ENCODE results near the gene PARVA.

The PARVA gene

GRCh38 chr11:12433571-12434324, 56.4 kb downstream of the PARVA start:
- peak; percentile 46 for DNase-seq

DNA sequence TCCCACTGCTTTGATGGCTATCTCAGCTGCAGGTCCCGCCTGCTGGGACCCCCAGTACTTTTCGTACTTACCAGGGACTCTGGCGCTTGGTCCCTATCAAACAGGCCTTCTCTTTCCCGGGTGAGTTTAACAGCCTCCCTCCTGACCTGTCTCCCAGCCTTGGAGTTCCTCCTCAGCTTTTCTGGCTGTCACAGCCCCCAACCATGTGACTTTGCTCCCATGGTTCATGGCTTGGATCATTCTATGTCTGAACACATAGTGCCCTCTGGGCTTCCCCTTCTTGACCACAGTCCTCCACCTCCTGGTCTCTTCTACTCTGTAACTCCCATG, 56.9 kb downstream of the PARVA start:
- no peak for DNase-seq

DNA sequence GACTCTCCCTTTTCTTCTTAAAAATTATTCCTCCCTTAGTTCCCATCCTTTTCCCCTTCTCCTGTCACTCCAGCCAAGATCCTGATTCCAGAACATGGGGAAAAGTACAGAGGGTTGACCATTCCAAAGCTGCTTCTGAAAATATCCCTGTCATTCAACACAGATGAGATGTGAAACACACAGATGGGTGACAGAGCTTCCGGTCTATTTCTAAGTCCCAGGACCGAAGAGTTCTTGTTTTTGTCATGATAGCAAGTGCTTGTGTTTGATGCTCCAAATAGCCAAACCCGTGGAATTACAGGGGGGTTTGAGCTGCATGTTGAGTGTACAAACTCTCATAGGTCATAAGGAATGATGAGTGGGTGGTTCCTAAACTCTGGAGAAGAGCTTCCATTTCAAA, 57.9 kb downstream of the PARVA start:
- no peak for DNase-seq

DNA sequence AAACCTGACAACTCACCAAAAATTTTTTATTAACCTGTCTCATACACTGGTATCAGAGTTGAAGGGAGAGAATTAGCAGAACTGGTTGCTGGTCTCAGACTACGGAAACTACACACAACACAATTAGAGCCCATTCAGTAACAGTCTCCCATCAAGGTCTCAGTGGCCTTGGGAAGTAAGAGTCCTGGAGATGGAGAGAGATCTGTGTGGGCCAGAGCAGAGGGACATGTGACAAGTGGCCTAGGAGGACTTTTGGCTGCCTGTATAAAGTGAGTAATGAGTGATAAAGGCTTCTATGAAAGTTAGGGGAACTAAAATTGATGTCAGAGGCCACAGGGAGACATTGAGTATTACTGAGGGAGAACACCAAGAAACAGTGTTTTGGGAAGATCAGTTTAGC, 58.9 kb downstream of the PARVA start:
- no peak for DNase-seq

- no peak for DNase-seq
These were observed 60.9 kb downstream of the PARVA start for GRCh38 chr11:12438291-12438690.

DNA sequence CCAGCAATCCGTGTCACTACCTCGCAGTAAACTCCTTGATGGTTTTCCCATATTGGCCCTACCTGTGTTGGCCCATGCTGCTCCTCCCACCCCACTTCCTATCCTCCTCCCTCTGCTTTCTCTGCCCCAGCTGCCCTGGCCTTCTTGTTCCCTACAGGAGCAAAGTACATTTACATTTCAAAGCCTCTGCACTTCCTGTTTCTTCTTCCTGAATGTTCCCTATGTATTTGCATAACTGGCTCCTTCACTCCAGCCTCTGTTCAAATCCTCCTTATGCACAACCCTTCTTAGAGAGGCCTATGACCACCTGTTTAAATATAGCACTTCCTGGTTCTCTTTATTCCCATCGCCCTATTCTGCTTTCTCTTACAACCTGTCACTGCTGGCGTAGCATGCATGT, 62.2 kb downstream of the PARVA start:
- DNase-seq = no peak

GRCh38 chr11:12440565-12440964, 63.2 kb downstream of the PARVA start:
- no peak for DNase-seq

GRCh38 chr11:12441231-12441861, 64.0 kb downstream of the PARVA start:
- no peak for DNase-seq

- DNase-seq = no peak
These were observed 67.2 kb downstream of the PARVA start for GRCh38 chr11:12444601-12445000.

DNA sequence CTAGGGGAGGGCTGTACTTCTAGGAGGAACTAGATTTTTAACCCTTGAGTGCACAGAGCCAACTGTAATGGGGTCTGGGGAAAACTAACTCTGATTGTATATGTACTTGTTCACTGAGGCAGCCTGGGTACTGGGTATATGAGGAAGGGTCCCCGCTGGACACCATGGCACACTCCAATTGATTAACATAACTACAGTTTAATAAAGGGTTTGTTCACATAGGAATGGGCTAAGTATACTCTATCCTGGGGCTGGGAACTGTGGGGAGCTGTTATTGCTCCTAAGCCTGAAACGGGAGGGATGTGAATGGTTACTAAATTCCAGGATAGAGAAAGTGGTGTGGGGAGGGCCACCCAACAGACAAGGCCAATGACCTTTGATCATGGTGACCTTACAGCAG, 67.6 kb downstream of the PARVA start:
- DNase-seq = no peak

DNA sequence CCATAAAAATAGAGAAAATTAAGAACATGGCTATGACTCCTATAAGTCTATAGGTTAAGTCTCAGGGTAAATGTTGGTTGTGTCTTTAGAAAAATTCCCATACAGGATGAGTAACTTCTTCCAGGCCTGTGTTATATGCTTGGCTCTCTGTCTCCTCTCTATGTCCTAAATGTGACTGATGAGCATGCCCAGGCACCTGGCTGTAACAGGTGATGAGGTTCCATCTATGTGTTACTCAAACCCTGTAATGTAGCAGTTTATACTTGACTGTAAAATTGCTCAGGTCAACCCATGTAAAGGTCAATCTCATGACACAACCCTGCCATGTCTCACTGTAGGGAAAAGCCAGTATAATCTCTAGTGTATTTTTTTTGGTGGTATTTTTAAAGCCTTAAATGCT, 69.5 kb downstream of the PARVA start:
- no peak for DNase-seq

GRCh38 chr11:12448131-12448939, 71.0 kb downstream of the PARVA start:
- no peak for DNase-seq

- DNase-seq = no peak
These were observed 72.8 kb downstream of the PARVA start for GRCh38 chr11:12449961-12450715.

GRCh38 chr11:12451179-12451814, 73.9 kb downstream of the PARVA start:
- no peak for DNase-seq

- no peak for DNase-seq
These were observed 75.9 kb downstream of the PARVA start for GRCh38 chr11:12453243-12453642.

DNA sequence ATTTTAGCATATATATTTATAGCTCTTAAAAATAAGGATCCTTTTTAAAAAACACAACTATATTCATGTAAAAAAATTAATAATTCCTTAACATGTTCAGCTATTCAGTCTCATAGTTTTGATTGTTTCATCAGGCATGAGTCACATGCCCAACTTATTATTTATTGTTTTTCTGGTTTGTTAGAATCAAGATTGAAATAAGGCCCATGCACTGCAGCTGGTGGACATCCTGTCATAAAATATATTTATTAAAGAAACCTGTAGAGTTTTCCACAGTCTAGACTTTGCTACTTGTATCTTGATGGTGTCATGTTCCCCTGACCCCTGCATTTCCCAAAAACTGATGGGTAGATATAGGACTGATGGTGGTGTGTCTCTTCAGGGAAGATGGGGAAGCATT, 77.4 kb downstream of the PARVA start:
- no peak for DNase-seq

DNA sequence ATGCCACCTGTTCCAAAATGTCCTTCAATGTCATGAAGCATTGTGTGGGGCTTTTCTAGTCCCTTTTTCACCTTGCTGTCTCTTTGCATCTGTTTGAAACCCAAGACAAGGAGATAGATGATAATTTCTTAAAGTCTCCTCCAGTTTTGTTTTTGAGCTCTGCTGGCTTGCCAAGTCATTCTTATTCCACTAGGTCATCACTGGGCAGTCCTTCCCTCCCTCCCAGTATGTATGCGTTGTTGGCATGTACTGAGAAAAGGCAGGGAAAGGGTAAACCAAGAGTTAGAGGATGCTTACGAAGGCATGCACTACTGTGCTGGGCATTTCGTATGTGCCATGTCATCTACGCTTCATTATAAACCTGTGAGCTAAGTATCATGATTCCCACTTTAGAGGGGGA, 78.6 kb downstream of the PARVA start:
- DNase-seq = no peak

GRCh38 chr11:12456651-12457579, 79.5 kb downstream of the PARVA start:
- DNase-seq = no peak

DNA sequence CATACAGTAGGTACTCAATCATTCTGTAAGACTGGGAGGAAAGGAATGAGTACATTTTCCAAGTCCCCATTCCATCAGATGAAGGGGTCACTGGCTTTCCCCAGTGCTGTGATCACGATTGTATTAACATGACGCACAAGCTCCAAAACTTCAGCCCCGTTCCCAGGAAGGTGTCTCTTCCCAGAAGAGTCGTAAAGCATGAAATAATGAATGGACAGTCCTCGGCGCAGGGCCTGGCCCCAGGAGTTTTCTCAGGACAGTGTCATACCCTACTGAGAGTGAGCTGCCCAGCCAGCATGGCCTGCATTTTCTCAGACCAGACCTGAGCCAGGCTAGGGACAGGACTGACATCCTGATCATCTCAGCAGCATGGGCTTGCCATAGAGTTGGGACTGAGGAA, 80.7 kb downstream of the PARVA start:
- DNase-seq = no peak

GRCh38 chr11:12459374-12459773, 82.0 kb downstream of the PARVA start:
- DNase-seq = no peak

GRCh38 chr11:12459865-12460444, 82.6 kb downstream of the PARVA start:
- DNase-seq = no peak
